ENCODE measurements around the gene OR52E2. TPM values are rescaled to one million over a fixed set of nuclear protein-coding genes. Genes with fewer than 3 reads are reported as not detected.

Gene OR52E2
- total and polyA plus RNA-seq, 2 donors (not counting 1 experiment from before 2014, with no cell fraction given): not detected

DNA sequence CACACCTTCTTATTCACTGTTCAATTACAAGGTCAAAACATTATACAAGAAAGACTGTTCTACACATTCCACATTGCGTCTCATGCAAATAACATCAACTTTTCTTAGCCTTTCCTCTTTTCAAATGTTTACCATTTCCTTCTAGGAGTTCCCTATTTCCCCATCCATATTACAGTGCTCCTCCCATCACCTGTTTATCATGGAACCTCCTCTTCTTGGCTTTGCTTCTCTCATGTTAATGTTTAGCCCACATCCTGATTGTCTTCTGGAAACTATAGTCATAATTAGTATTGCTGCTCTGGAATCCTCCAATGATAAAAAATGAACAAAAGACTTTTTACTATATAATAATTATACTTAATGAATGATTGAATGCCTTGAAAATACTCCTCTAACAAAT lies 31.2 kb upstream of the OR52E2 start:
- no peak overlapping the region for H3K4me3 ChIP-seq (replicated peaks in 1 of 4; ENCODE audit: control extremely low read depth in 1 of 4, insufficient read depth in 1 of 4, low read depth in 3 of 4, low read length in 4 of 4)
- TF ChIP-seq, protein P1, sequence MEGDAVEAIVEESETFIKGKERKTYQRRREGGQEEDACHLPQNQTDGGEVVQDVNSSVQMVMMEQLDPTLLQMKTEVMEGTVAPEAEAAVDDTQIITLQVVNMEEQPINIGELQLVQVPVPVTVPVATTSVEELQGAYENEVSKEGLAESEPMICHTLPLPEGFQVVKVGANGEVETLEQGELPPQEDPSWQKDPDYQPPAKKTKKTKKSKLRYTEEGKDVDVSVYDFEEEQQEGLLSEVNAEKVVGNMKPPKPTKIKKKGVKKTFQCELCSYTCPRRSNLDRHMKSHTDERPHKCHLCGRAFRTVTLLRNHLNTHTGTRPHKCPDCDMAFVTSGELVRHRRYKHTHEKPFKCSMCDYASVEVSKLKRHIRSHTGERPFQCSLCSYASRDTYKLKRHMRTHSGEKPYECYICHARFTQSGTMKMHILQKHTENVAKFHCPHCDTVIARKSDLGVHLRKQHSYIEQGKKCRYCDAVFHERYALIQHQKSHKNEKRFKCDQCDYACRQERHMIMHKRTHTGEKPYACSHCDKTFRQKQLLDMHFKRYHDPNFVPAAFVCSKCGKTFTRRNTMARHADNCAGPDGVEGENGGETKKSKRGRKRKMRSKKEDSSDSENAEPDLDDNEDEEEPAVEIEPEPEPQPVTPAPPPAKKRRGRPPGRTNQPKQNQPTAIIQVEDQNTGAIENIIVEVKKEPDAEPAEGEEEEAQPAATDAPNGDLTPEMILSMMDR (conservative IDR thresholded peaks at IDR 0.05 in 1 of 2, IDR thresholded peaks at IDR 0.05 in 1 of 2; ENCODE audit: low read depth in 1 of 2, low read length in 2 of 2): no peak
- TF ChIP-seq EZH2 (IDR thresholded peaks at IDR 0.05; ENCODE audit: low read length, missing control alignments): no peak
- no peak for DNase-seq (ENCODE audit: low read depth in 2 of 2)
- H3K27ac ChIP-seq (ENCODE audit: insufficient read depth, low read length): no peak overlapping the region
- no peaks in the 10 kb centered on the region for H3K27me3 ChIP-seq (ENCODE audit: control insufficient read depth, insufficient read depth, low read length)
- H3K4me2 ChIP-seq (ENCODE audit: extremely low read depth, insufficient read depth, low read length): no peak overlapping the region
- H3K4me1 ChIP-seq (ENCODE audit: control insufficient read depth, extremely low read depth, insufficient read depth, low read length): no peaks in the 10 kb centered on the region
- H3K79me2 ChIP-seq (ENCODE audit: control insufficient read depth, insufficient read depth, low read length): no peaks in the 10 kb centered on the region
- H3K36me3 ChIP-seq (ENCODE audit: control insufficient read depth, insufficient read depth, low read length): no peaks in the 10 kb centered on the region
- H4K20me1 ChIP-seq (ENCODE audit: control insufficient read depth, extremely low read depth, insufficient read depth, low read length): no peaks in the 10 kb centered on the region
- H2AFZ ChIP-seq (ENCODE audit: low read length): no peak overlapping the region
- no peak overlapping the region for H3K9ac ChIP-seq (ENCODE audit: insufficient read depth, low read length)
- H3K9me3 ChIP-seq (ENCODE audit: control insufficient read depth, insufficient read depth, low read depth, low read length): no peaks in the 10 kb centered on the region

DNA sequence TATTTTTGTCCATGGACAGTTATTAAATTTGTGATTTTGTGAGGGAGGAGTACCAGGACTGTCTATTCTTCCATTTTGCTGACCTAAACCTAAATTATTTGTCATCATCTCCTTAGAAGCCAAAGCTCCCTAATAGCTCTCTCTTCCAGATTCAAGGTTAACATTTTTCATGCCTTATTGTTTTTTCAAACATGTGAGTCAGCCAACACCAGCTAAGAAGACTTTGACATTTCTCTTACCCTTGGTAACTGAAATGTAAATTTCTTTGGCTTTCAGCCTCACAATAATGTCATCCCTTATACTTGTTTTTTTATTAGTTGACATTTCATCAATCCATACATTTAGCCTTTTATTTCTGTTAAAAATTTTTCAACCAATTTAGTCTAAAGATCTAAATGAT lies 29.1 kb upstream of the OR52E2 start:
- H2AFZ ChIP-seq (ENCODE audit: low read length): no peak overlapping the region
- no peak for DNase-seq (ENCODE audit: low read depth in 2 of 2)
- no peaks in the 10 kb centered on the region for H3K9me3 ChIP-seq (ENCODE audit: control insufficient read depth, insufficient read depth, low read depth, low read length)
- H3K4me3 ChIP-seq (replicated peaks in 1 of 4; ENCODE audit: control extremely low read depth in 1 of 4, insufficient read depth in 1 of 4, low read depth in 3 of 4, low read length in 4 of 4): no peak overlapping the region
- H3K9ac ChIP-seq (ENCODE audit: insufficient read depth, low read length): no peak overlapping the region
- H4K20me1 ChIP-seq (ENCODE audit: control insufficient read depth, extremely low read depth, insufficient read depth, low read length): no peaks in the 10 kb centered on the region
- no peaks in the 10 kb centered on the region for H3K27me3 ChIP-seq (ENCODE audit: control insufficient read depth, insufficient read depth, low read length)
- no peaks in the 10 kb centered on the region for H3K79me2 ChIP-seq (ENCODE audit: control insufficient read depth, insufficient read depth, low read length)
- no peak overlapping the region for H3K4me2 ChIP-seq (ENCODE audit: extremely low read depth, insufficient read depth, low read length)
- no peaks in the 10 kb centered on the region for H3K4me1 ChIP-seq (ENCODE audit: control insufficient read depth, extremely low read depth, insufficient read depth, low read length)
- TF ChIP-seq, protein P1 (conservative IDR thresholded peaks at IDR 0.05 in 1 of 2, IDR thresholded peaks at IDR 0.05 in 1 of 2; ENCODE audit: low read depth in 1 of 2, low read length in 2 of 2): no peak
- TF ChIP-seq EZH2 (IDR thresholded peaks at IDR 0.05; ENCODE audit: low read length, missing control alignments): no peak
- H3K36me3 ChIP-seq (ENCODE audit: control insufficient read depth, insufficient read depth, low read length): no peaks in the 10 kb centered on the region
- H3K27ac ChIP-seq (ENCODE audit: insufficient read depth, low read length): no peak overlapping the region

DNA sequence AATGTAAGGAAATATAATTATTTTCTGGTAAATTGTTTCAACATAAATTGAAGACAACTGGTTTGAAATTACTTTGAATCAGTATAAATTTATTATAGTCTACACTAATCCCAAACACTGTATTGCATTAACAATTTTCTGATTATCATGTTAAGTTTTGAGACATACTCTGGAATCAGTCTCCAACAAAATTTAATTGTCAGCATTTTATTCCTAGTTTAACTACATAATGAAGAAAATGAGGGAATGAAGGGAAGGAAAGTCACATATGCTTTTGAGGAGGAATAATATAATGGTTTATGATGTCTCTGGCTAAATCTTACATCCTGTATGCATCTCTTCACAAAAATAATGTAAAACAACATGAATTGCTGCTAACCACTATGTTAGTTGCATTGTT lies 24.2 kb upstream of the OR52E2 start:
- Histone ChIP-seq H3K36me3 (ENCODE audit: control insufficient read depth, insufficient read depth, low read length) (no peaks in the 10 kb centered on the region), H3K79me2 (ENCODE audit: control insufficient read depth, insufficient read depth, low read length) (no peaks in the 10 kb centered on the region), H4K20me1 (ENCODE audit: control insufficient read depth, extremely low read depth, insufficient read depth, low read length) (no peaks in the 10 kb centered on the region), H3K27me3 (ENCODE audit: control insufficient read depth, insufficient read depth, low read length) (no peaks in the 10 kb centered on the region), H2AFZ (ENCODE audit: low read length) (no peak overlapping the region), H3K4me3 (replicated peaks in 1 of 4; ENCODE audit: control extremely low read depth in 1 of 4, insufficient read depth in 1 of 4, low read depth in 3 of 4, low read length in 4 of 4) (no peak overlapping the region), H3K4me1 (ENCODE audit: control insufficient read depth, extremely low read depth, insufficient read depth, low read length) (no peaks in the 10 kb centered on the region), H3K4me2 (ENCODE audit: extremely low read depth, insufficient read depth, low read length) (no peak overlapping the region), H3K27ac (ENCODE audit: insufficient read depth, low read length) (no peak overlapping the region), H3K9ac (ENCODE audit: insufficient read depth, low read length) (no peak overlapping the region), H3K9me3 (ENCODE audit: control insufficient read depth, insufficient read depth, low read depth, low read length) (no peaks in the 10 kb centered on the region)
- no peak for TF ChIP-seq EZH2 (IDR thresholded peaks at IDR 0.05; ENCODE audit: low read length, missing control alignments)
- TF ChIP-seq, protein P1 (conservative IDR thresholded peaks at IDR 0.05 in 1 of 2, IDR thresholded peaks at IDR 0.05 in 1 of 2; ENCODE audit: low read depth in 1 of 2, low read length in 2 of 2): no peak
- DNase-seq (ENCODE audit: low read depth in 2 of 2): no peak

All from fibroblast of lung (primary cell).